ENCODE results near the gene HS6ST2.

The HS6ST2 gene

GRCh38 chrX:132853040-132853439 lies 105.4 kb downstream of the HS6ST2 start:
- DNase-seq = no peak

GRCh38 chrX:132848296-132848970 lies 110.0 kb downstream of the HS6ST2 start:
- DNase-seq = peak in 1 of 56 donors; percentile 2

- DNase-seq = peak in 1 of 56 donors; percentile 1
These were observed 115.1 kb downstream of the HS6ST2 start for GRCh38 chrX:132843363-132843762.

GRCh38 chrX:132842460-132843238 lies 115.8 kb downstream of the HS6ST2 start:
- DNase-seq = no peak

GRCh38 chrX:132837967-132838366 lies 120.5 kb downstream of the HS6ST2 start:
- peak in 6 of 56 donors; percentile 0 to 9 (median 1) for DNase-seq

GRCh38 chrX:132837126-132837525 lies 121.3 kb downstream of the HS6ST2 start:
- no peak for DNase-seq

- no peak for DNase-seq
These were observed 122.0 kb downstream of the HS6ST2 start for GRCh38 chrX:132836471-132836870.

- no peak for DNase-seq
These were observed 123.7 kb downstream of the HS6ST2 start for GRCh38 chrX:132834741-132835140.

- DNase-seq = no peak
These were observed 124.3 kb downstream of the HS6ST2 start for GRCh38 chrX:132834109-132834508.

- DNase-seq = no peak
These were observed 125.1 kb downstream of the HS6ST2 start for GRCh38 chrX:132833373-132833772.

- DNase-seq = no peak
These were observed 127.0 kb downstream of the HS6ST2 start for GRCh38 chrX:132831336-132831973.

GRCh38 chrX:132822634-132823012 lies 135.8 kb downstream of the HS6ST2 start:
- no peak for DNase-seq

- DNase-seq = no peak
These were observed 136.3 kb downstream of the HS6ST2 start for GRCh38 chrX:132821974-132822633.

GRCh38 chrX:132820675-132821074 lies 137.8 kb downstream of the HS6ST2 start:
- no peak for DNase-seq

GRCh38 chrX:132819711-132820264 lies 138.6 kb downstream of the HS6ST2 start:
- no peak for DNase-seq

GRCh38 chrX:132818638-132819037 lies 139.8 kb downstream of the HS6ST2 start:
- DNase-seq = no peak

- no peak for DNase-seq
These were observed 142.8 kb downstream of the HS6ST2 start for GRCh38 chrX:132815643-132816042.

- DNase-seq = no peak
These were observed 147.3 kb downstream of the HS6ST2 start for GRCh38 chrX:132810964-132811712.

GRCh38 chrX:132810488-132810887 lies 147.9 kb downstream of the HS6ST2 start:
- no peak for DNase-seq

- no peak for DNase-seq
These were observed 148.8 kb downstream of the HS6ST2 start for GRCh38 chrX:132809581-132809980.
